Tibial nerve (tissue), 4 donors: ENCODE measurements around the gene NTNG1. TPM values are rescaled to one million over a fixed set of nuclear protein-coding genes. Genes with fewer than 3 reads are reported as not detected.

Experiments
- DNase-seq, 2 donors: peaks; one replicate each; pipeline ENCODE4 v3.0.0-alpha.2; 2019; ENCODE audit warnings: low spot score in 2 of 2
- H3K27ac ChIP-seq, 4 donors: fragments of 200-600 bp; sonication (generic) in 3 of 4; one replicate each; pipeline ENCODE4 v1.5.1; 2017 to 2019; ENCODE audit warnings: mild to moderate bottlenecking in 1 of 4
- H3K27me3 ChIP-seq, 2 donors: fragments of 200-600 bp; sonication (generic) in 1 of 2; one replicate each; pipeline versions ENCODE4 v1.5.1 to v1.6.0; 2017 to 2019
- H3K36me3 ChIP-seq, 3 donors: fragments of 200-600 bp; sonication (generic); one replicate each; pipeline ENCODE4 v1.5.1; 2018 to 2019
- H3K4me1 ChIP-seq, 4 donors: fragments of 200-600 bp; sonication (generic) in 3 of 4; one replicate each; pipeline ENCODE4 v1.5.1; 2017 to 2019
- H3K4me3 ChIP-seq, 4 donors: fragments of 200-600 bp; sonication (generic) in 3 of 4; one replicate each; pipeline ENCODE4 v1.5.1; 2017 to 2019; ENCODE audit warnings: mild to moderate bottlenecking in 1 of 4, moderate library complexity in 1 of 4
- H3K9me3 ChIP-seq, 4 donors: fragments of 200-600 bp; sonication (generic) in 3 of 4; one replicate each; pipeline ENCODE4 v1.5.1; 2017 to 2019
- CTCF ChIP-seq, 5 experiments: fragments of 200-600 bp in 3 of 5; fragments of 450-650 bp in 2 of 5; sonication (generic) in 3 of 5; IDR thresholded peaks; one replicate each; pipeline ENCODE4 v1.5.1; 2016 to 2019; ENCODE audit warnings: antibody characterized with exemption in 5 of 5, mild to moderate bottlenecking in 3 of 5, moderate library complexity in 2 of 5
- EP300 ChIP-seq, 2 donors: sonication (generic); formaldehyde crosslinking; IDR thresholded peaks; one replicate each; pipeline ENCODE4 v1.6.1; 2017; ENCODE audit warnings: antibody characterized with exemption in 2 of 2, mild to moderate bottlenecking in 1 of 2
- POLR2A ChIP-seq, 2 donors: fragments of 450-650 bp; IDR thresholded peaks; one replicate each; pipeline ENCODE4 v1.6.1; 2017; ENCODE audit warnings: antibody characterized with exemption in 2 of 2, mild to moderate bottlenecking in 2 of 2, moderate library complexity in 2 of 2
- WGBS, 2 donors: methylation state at CpG; one replicate each; pipeline ENCODE4 v1.1.5; 2018; 5-methylcytosine and 5-hydroxymethylcytosine counted together
- total RNA-seq, 4 donors: library from RNA; depleted of rRNA; stranded (reverse); fragments of >200 nt; gene quantifications; one replicate each; pipeline ENCODE4 v1.1.0, GENCODE V29; 2016

Gene NTNG1
- total RNA-seq, 4 donors from 2014 or later, result 1.4 to 6.6 (median 3.9) TPM

GRCh38 chr1:107323784-107324183 lies 182.9 kb downstream of the NTNG1 start:
- H3K9me3 ChIP-seq, result no peaks in the 10 kb centered on the region
- WGBS, 2 donors, result 58 to 59% methylated on average over 3 of the region's 3 CpGs
- no peaks in the 10 kb centered on the region for H3K27me3 ChIP-seq
- DNase-seq, result no peak
- H3K4me3 ChIP-seq, result no peak overlapping the region
- H3K36me3 ChIP-seq, result no peaks in the 10 kb centered on the region
- no peak overlapping the region for H3K27ac ChIP-seq
- TF ChIP-seq POLR2A (IDR thresholded peaks at IDR 0.05) (no peak), EP300 (IDR thresholded peaks at IDR 0.05) (no peak)
- no peaks in the 10 kb centered on the region for H3K4me1 ChIP-seq

DNA sequence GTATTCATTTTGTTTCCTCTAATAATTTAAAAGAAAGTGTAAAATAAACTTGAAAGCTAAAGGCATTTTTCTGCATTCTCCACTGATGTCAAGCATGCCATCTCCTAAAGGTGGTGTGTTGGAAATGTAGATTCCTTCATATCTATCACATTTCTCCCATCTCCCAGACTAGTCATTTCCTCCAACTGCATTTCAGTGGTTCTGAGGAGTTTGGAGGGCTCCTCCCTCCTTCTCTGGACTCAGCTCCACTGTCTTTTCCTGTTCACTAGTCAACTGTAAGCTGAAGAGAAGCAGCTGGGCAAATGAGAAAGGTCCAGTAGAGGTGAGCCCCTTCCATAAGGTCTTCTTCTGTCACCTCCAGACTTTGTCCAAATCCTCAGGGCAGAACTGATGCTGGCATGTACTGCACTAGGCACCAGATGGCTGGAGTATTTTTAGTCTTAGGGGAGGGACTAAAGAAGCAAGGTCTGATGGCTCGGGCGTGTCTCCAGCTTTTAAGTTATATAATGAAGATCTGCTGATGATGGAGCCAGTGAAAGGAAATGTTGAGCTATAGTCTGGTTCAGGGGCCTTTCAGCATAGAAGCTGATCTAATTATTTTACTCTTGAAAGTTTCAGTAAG lies 186.1 kb downstream of the NTNG1 start:
- no peak for TF ChIP-seq CTCF (IDR thresholded peaks at IDR 0.05)
- TF ChIP-seq POLR2A (IDR thresholded peaks at IDR 0.05), result no peak
- TF ChIP-seq EP300 (IDR thresholded peaks at IDR 0.05), result no peak
- 82 to 91% methylated on average over 2 of the region's 2 CpGs for WGBS, 2 donors

DNA sequence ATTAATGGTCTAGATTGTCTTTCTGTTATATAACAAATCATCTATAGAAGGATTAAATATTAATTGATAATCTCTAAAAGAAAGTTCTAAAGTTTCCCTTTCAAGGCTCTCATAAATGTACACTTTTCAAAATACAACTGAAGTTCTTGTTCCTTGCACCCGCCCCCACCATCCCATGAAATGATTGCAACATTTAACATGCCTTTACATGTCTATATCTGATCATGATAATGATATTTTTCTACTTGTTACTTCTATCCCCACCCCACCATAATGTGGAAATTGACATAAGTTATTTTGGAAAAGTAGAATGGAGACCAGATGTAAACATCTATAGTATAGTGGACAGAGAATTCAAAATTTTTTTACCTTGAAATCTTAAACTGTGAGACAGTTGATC lies 186.6 kb downstream of the NTNG1 start:
- Histone ChIP-seq H3K36me3 (no peaks in the 10 kb centered on the region), H3K27ac (no peak overlapping the region), H3K4me3 (no peak overlapping the region), H3K9me3 (no peaks in the 10 kb centered on the region), H3K27me3 (no peaks in the 10 kb centered on the region), H3K4me1 (no peaks in the 10 kb centered on the region)
- no peak for TF ChIP-seq EP300 (IDR thresholded peaks at IDR 0.05)
- DNase-seq, result no peak
- WGBS, 2 donors, result 88 to 93% methylated on average over 1 of the region's 1 CpG

More for the DNA sequence above, 186.1 kb downstream of the NTNG1 start:
- Histone ChIP-seq H3K4me1 (no peaks in the 10 kb centered on the region), H3K36me3 (no peaks in the 10 kb centered on the region), H3K4me3 (no peak overlapping the region), H3K27me3 (no peaks in the 10 kb centered on the region), H3K9me3 (no peaks in the 10 kb centered on the region), H3K27ac (no peak overlapping the region)
- DNase-seq, result no peak

- Histone ChIP-seq H3K27ac (no peak overlapping the region), H3K27me3 (no peaks in the 10 kb centered on the region), H3K36me3 (no peaks in the 10 kb centered on the region), H3K4me1 (no peaks in the 10 kb centered on the region), H3K9me3 (no peaks in the 10 kb centered on the region), H3K4me3 (no peak overlapping the region)
- no peak for DNase-seq
- WGBS, 2 donors, result 93 to 94% methylated on average over 5 of the region's 5 CpGs
- TF ChIP-seq CTCF (IDR thresholded peaks at IDR 0.05) (no peak), EP300 (IDR thresholded peaks at IDR 0.05) (no peak), POLR2A (IDR thresholded peaks at IDR 0.05) (no peak)
These were observed 187.2 kb downstream of the NTNG1 start for GRCh38 chr1:107328087-107328486.

GRCh38 chr1:107339775-107340174 lies 198.9 kb downstream of the NTNG1 start:
- Histone ChIP-seq H3K4me1 (no peaks in the 10 kb centered on the region), H3K27ac (no peak overlapping the region), H3K27me3 (no peaks in the 10 kb centered on the region), H3K4me3 (no peak overlapping the region), H3K36me3 (no peaks in the 10 kb centered on the region), H3K9me3 (no peaks in the 10 kb centered on the region)
- no peak for TF ChIP-seq CTCF (IDR thresholded peaks at IDR 0.05)
- no peak for TF ChIP-seq POLR2A (IDR thresholded peaks at IDR 0.05)
- TF ChIP-seq EP300 (IDR thresholded peaks at IDR 0.05), result no peak
- no peak for DNase-seq
- 92% methylated on average over 3 of the region's 3 CpGs for WGBS, 2 donors

GRCh38 chr1:107342316-107342715 lies 201.5 kb downstream of the NTNG1 start:
- Histone ChIP-seq H3K4me3 (no peak overlapping the region), H3K4me1 (no peaks in the 10 kb centered on the region), H3K27me3 (no peaks in the 10 kb centered on the region), H3K27ac (no peak overlapping the region), H3K9me3 (no peaks in the 10 kb centered on the region), H3K36me3 (no peaks in the 10 kb centered on the region)
- no peak for DNase-seq
- TF ChIP-seq EP300 (IDR thresholded peaks at IDR 0.05), result no peak
- TF ChIP-seq POLR2A (IDR thresholded peaks at IDR 0.05), result no peak
- no peak for TF ChIP-seq CTCF (IDR thresholded peaks at IDR 0.05)
